ENCODE measurements around the gene SIX4.

- TF ChIP-seq CTCF (IDR thresholded peaks at IDR 0.05) (no peak), EZH2 (IDR thresholded peaks at IDR 0.05; ENCODE audit: borderline replicate concordance, insufficient read depth, low read depth, low read length, poor library complexity, severe bottlenecking) (no peak)
Observed at GRCh38 chr14:60662982-60663381, 61.2 kb downstream of the SIX4 start.

Data from B cell (primary cell).